ENCODE data around the gene FKBP11.

FKBP11 gene

GRCh38 chr12:48961801-48962200, 36.5 kb upstream of the FKBP11 start:
- CTCF ChIA-PET, result interaction anchor here (0.9 to 10.8 kb wide), 3 partner anchors 16 to 35 kb away, joined by 3 to 79 read pairs (median 62); partner anchors contain the start of gene WNT1
- Histone ChIP-seq H3K4me3 (ENCODE audit: low read depth, low read length) (no peak overlapping the region), H3K9me3 (ENCODE audit: control insufficient read depth, insufficient read depth, low read depth, low read length) (no peaks in the 10 kb centered on the region), H3K27ac (ENCODE audit: extremely low read depth, low read depth, low read length) (no peak overlapping the region), H3K36me3 (ENCODE audit: control insufficient read depth in 2 of 2, insufficient read depth in 1 of 2, low read length in 2 of 2) (no peaks in the 10 kb centered on the region), H3K4me1 (ENCODE audit: control insufficient read depth, insufficient read depth, low read length) (no peaks in the 10 kb centered on the region)
- POLR2A ChIA-PET, result no interaction called here
- no peak for TF ChIP-seq ZFP41 (tag by site-specific recombination; IDR thresholded peaks at IDR 0.05; ENCODE audit: borderline replicate concordance)
- no peak for TF ChIP-seq ZNF558 (tag by site-specific recombination; IDR thresholded peaks at IDR 0.05)
- no peak for TF ChIP-seq ZNF776 (tag by site-specific recombination; IDR thresholded peaks at IDR 0.05; ENCODE audit: borderline replicate concordance)
- no peak for TF ChIP-seq ZNF530 (tag by site-specific recombination; IDR thresholded peaks at IDR 0.05; ENCODE audit: low read depth)
- TF ChIP-seq OVOL3 (tag by site-specific recombination; IDR thresholded peaks at IDR 0.05), result no peak
- TF ChIP-seq ZNF239 (tag by site-specific recombination; IDR thresholded peaks at IDR 0.05), result no peak
- TF ChIP-seq ZNF23 (tag by site-specific recombination; IDR thresholded peaks at IDR 0.05; ENCODE audit: borderline replicate concordance), result no peak
- no peak for TF ChIP-seq EGR2 (tag by site-specific recombination; IDR thresholded peaks at IDR 0.05; ENCODE audit: low read depth)
- TF ChIP-seq TRIM28 (IDR thresholded peaks at IDR 0.05; ENCODE audit: borderline replicate concordance, low read length), result no peak
- TF ChIP-seq SETDB1 (IDR thresholded peaks at IDR 0.05; ENCODE audit: insufficient read length, low read length), result no peak
- no peak for TF ChIP-seq ZNF426 (tag by site-specific recombination; IDR thresholded peaks at IDR 0.05)
- TF ChIP-seq ZNF654 (tag by site-specific recombination; IDR thresholded peaks at IDR 0.05; ENCODE audit: low read depth), result no peak
- TF ChIP-seq ZFP37 (tag by site-specific recombination; IDR thresholded peaks at IDR 0.05), result no peak
- TF ChIP-seq SCRT1 (tag by site-specific recombination; IDR thresholded peaks at IDR 0.05; ENCODE audit: borderline replicate concordance), result no peak

- POLR2A ChIA-PET, result interaction anchor here (1.5 kb wide), 1 partner anchor 10 kb away, joined by 3 read pairs; the partner anchor contains the start of gene WNT10B
- H3K36me3 ChIP-seq (ENCODE audit: control insufficient read depth in 2 of 2, insufficient read depth in 1 of 2, low read length in 2 of 2), result no peaks in the 10 kb centered on the region
- H3K4me1 ChIP-seq (ENCODE audit: control insufficient read depth, insufficient read depth, low read length), result no peaks in the 10 kb centered on the region
- no peak overlapping the region for H3K27ac ChIP-seq (ENCODE audit: extremely low read depth, low read depth, low read length)
- TF ChIP-seq, protein P1, sequence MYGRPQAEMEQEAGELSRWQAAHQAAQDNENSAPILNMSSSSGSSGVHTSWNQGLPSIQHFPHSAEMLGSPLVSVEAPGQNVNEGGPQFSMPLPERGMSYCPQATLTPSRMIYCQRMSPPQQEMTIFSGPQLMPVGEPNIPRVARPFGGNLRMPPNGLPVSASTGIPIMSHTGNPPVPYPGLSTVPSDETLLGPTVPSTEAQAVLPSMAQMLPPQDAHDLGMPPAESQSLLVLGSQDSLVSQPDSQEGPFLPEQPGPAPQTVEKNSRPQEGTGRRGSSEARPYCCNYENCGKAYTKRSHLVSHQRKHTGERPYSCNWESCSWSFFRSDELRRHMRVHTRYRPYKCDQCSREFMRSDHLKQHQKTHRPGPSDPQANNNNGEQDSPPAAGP (tag by site-specific recombination; IDR thresholded peaks at IDR 0.05), result 0 out of 2 replicates have a peak, but pooled peaks have one; percentile 23
- no peak for TF ChIP-seq SETDB1 (IDR thresholded peaks at IDR 0.05; ENCODE audit: insufficient read length, low read length)
- H3K4me3 ChIP-seq (ENCODE audit: low read depth, low read length), result no peak overlapping the region
- CTCF ChIA-PET, result interaction anchor here (0.9 to 10.8 kb wide), 4 partner anchors 10 to 36 kb away, joined by 3 to 79 read pairs (median 33); partner anchors contain the start of genes WNT1 and WNT10B
- no peaks in the 10 kb centered on the region for H3K9me3 ChIP-seq (ENCODE audit: control insufficient read depth, insufficient read depth, low read depth, low read length)
These were observed 36.0 kb upstream of the FKBP11 start for GRCh38 chr12:48961331-48961730.

DNA sequence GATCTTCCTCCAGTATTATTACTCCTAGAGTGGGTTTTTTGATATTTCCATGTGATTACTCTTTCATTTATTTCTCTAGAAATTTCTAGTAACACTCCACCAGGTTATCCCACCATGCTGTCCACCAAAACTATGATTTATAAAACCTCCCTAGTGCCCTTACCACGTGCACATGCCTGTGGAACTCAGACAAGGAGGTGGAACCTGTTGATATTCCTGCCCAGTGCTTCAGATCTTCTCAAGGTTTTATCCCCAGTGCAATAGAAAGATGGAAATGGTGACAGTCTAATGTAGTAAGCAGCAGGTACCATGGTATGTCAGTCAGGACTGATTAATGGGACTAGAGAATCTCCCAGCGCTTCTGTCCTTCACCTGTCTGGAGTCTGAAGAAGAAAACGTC, 35.5 kb upstream of the FKBP11 start:
- Histone ChIP-seq H3K4me1 (ENCODE audit: control insufficient read depth, insufficient read depth, low read length) (no peaks in the 10 kb centered on the region), H3K27ac (ENCODE audit: extremely low read depth, low read depth, low read length) (no peak overlapping the region), H3K9me3 (ENCODE audit: control insufficient read depth, insufficient read depth, low read depth, low read length) (no peaks in the 10 kb centered on the region), H3K36me3 (ENCODE audit: control insufficient read depth in 2 of 2, insufficient read depth in 1 of 2, low read length in 2 of 2) (peaks cover 0 to 1% of the 10 kb centered on the region in 2 experiments; a peak in 1 of 3 replicates), H3K4me3 (ENCODE audit: low read depth, low read length) (no peak overlapping the region)
- ChIA-PET CTCF (interaction anchor here (1.2 to 10.8 kb wide), 3 partner anchors 10 to 28 kb away, joined by 4 to 79 read pairs (median 62); partner anchors contain the start of genes WNT1 and WNT10B), POLR2A (interaction anchor here (1.5 kb wide), 1 partner anchor 11 kb away, joined by 3 read pairs; the partner anchor contains the start of gene WNT10B)
- TF ChIP-seq KLF8 (tag by site-specific recombination; IDR thresholded peaks at IDR 0.05) (no peak), SCRT1 (tag by site-specific recombination; IDR thresholded peaks at IDR 0.05; ENCODE audit: borderline replicate concordance) (peak; percentile 90), SCRT2 (tag by site-specific recombination; IDR thresholded peaks at IDR 0.05) (peak; percentile 89)

GRCh38 chr12:48958049-48958388, 32.7 kb upstream of the FKBP11 start:
- POLR2A ChIA-PET, result interaction anchor here (0.7 to 2.9 kb wide), 11 partner anchors 10 to 105 kb away, joined by 3 to 28 read pairs (median 5); partner anchors contain the start of genes DDX23 and WNT10B

More at GRCh38 chr12:48958049-48958388, 32.7 kb upstream of the FKBP11 start:
- H3K4me3 ChIP-seq (ENCODE audit: low read depth, low read length), result peak overlapping the region; percentile 81; the same call in 1 of the 2 replicates
- 0 out of 2 replicates have a peak overlapping the region, but pooled peaks have one; percentile 21 for H3K27ac ChIP-seq (ENCODE audit: extremely low read depth, low read depth, low read length)
- TF ChIP-seq PRDM6 (tag by site-specific recombination; IDR thresholded peaks at IDR 0.05) (no peak), HOXD13 (CRISPR knock-in tag; IDR thresholded peaks at IDR 0.05; ENCODE audit: borderline replicate concordance) (no peak)
- TF ChIP-seq, protein P2, sequence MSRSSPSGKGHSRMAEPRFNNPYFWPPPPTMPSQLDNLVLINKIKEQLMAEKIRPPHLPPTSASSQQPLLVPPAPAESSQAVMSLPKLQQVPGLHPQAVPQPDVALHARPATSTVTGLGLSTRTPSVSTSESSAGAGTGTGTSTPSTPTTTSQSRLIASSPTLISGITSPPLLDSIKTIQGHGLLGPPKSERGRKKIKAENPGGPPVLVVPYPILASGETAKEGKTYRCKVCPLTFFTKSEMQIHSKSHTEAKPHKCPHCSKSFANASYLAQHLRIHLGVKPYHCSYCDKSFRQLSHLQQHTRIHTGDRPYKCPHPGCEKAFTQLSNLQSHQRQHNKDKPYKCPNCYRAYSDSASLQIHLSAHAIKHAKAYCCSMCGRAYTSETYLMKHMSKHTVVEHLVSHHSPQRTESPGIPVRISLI (tag by site-specific recombination; IDR thresholded peaks at IDR 0.05), result 0 out of 2 replicates have a peak, but pooled peaks have one; percentile 25
- H3K36me3 ChIP-seq (ENCODE audit: control insufficient read depth in 2 of 2, insufficient read depth in 1 of 2, low read length in 2 of 2), result peaks cover 8 to 24% of the 10 kb centered on the region in 2 experiments; a peak in 2 of 3 replicates
- no peaks in the 10 kb centered on the region for H3K9me3 ChIP-seq (ENCODE audit: control insufficient read depth, insufficient read depth, low read depth, low read length)
- CTCF ChIA-PET, result interaction anchor here (0.7 to 8.9 kb wide), 9 partner anchors 9 to 72 kb away, joined by 3 to 64 read pairs (median 5); partner anchors contain the start of gene WNT1
- no peaks in the 10 kb centered on the region for H3K4me1 ChIP-seq (ENCODE audit: control insufficient read depth, insufficient read depth, low read length)

Data from HEK293 (cell line).